GM20000 (cell line): ENCODE data around the gene ZFHX3.

ENCODE experiments used
- DNase-seq: peaks from one replicate; pipeline ENCODE4 v3.0.0; 2012; ENCODE audit warnings: low spot score
- CTCF ChIP-seq: IDR thresholded peaks from 2 replicates; pipeline ENCODE4 v1.5.1; 2012; ENCODE audit warnings: mild to moderate bottlenecking, control low read depth; ENCODE audit errors: extremely low read depth, missing control alignments

ZFHX3 gene

GRCh38 chr16:72853575-72854266 is 194.2 kb downstream of the ZFHX3 start:
- TF ChIP-seq CTCF, result no peak
- no peak for DNase-seq

- no peak for DNase-seq
- no peak for TF ChIP-seq CTCF
Observed at GRCh38 chr16:72852421-72852820, 195.5 kb downstream of the ZFHX3 start.

GRCh38 chr16:72850853-72851252 is 197.1 kb downstream of the ZFHX3 start:
- no peak for TF ChIP-seq CTCF
- DNase-seq, result no peak

- TF ChIP-seq CTCF, result no peak
- DNase-seq, result no peak
Observed at GRCh38 chr16:72850021-72850420, 197.9 kb downstream of the ZFHX3 start.

- DNase-seq, result no peak
- TF ChIP-seq CTCF, result no peak
Observed at GRCh38 chr16:72848759-72849664, 198.9 kb downstream of the ZFHX3 start.

- no peak for TF ChIP-seq CTCF
- DNase-seq, result no peak
Observed at GRCh38 chr16:72848028-72848400, 199.9 kb downstream of the ZFHX3 start.

GRCh38 chr16:72847187-72848027 is 200.5 kb downstream of the ZFHX3 start:
- peak; percentile 65 for TF ChIP-seq CTCF
- peak; percentile 65 for DNase-seq
